ENCODE measurements around the gene GID4. TPM values are rescaled to one million over a fixed set of nuclear protein-coding genes. Genes with fewer than 3 reads are reported as not detected.

Gene GID4
- total RNA-seq, 1 donor from 2014 or later = 7.3 TPM

DNA sequence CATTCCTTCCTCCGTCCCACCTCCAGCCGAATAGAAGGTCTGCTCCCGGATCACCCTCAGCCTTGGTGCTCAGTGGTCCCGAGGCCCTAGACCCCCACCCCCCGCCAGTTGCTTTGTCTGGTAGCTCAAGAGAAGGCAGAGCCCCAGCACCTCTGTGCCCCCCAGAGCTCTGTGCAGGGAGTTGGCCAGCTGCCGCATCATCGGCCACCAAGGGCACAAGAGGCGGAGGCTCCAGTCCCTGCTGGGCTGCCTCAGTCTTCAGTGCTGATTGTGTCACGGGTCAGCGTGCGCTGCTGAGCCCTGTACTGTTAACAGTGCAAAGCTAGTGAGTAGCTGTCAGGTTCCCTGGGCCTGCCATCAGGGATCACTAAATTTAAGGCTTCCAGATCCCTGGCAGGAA is 26.3 kb downstream of the GID4 start:
- H3K27me3 Mint-ChIP-seq = no peaks in the 10 kb centered on the region
- no peak overlapping the region for H3K4me3 Mint-ChIP-seq
- intact Hi-C loops (cut with micrococcal nuclease) = no loop called here
- H3K9me3 Mint-ChIP-seq = no peaks in the 10 kb centered on the region
- peaks cover 49% of the 10 kb centered on the region for H3K36me3 Mint-ChIP-seq (ENCODE audit: low read depth)
- ATAC-seq (ENCODE audit: low read depth) (no peak), DNase-seq (no peak)
- POLR2A ChIA-PET = no interaction called here
- no peak overlapping the region for H3K27ac Mint-ChIP-seq
- TF ChIP-seq, protein P1, sequence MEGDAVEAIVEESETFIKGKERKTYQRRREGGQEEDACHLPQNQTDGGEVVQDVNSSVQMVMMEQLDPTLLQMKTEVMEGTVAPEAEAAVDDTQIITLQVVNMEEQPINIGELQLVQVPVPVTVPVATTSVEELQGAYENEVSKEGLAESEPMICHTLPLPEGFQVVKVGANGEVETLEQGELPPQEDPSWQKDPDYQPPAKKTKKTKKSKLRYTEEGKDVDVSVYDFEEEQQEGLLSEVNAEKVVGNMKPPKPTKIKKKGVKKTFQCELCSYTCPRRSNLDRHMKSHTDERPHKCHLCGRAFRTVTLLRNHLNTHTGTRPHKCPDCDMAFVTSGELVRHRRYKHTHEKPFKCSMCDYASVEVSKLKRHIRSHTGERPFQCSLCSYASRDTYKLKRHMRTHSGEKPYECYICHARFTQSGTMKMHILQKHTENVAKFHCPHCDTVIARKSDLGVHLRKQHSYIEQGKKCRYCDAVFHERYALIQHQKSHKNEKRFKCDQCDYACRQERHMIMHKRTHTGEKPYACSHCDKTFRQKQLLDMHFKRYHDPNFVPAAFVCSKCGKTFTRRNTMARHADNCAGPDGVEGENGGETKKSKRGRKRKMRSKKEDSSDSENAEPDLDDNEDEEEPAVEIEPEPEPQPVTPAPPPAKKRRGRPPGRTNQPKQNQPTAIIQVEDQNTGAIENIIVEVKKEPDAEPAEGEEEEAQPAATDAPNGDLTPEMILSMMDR (IDR thresholded peaks at IDR 0.05) = no peak
- H3K4me1 Mint-ChIP-seq = no peaks in the 10 kb centered on the region
- CTCF ChIA-PET = no interaction called here

DNA sequence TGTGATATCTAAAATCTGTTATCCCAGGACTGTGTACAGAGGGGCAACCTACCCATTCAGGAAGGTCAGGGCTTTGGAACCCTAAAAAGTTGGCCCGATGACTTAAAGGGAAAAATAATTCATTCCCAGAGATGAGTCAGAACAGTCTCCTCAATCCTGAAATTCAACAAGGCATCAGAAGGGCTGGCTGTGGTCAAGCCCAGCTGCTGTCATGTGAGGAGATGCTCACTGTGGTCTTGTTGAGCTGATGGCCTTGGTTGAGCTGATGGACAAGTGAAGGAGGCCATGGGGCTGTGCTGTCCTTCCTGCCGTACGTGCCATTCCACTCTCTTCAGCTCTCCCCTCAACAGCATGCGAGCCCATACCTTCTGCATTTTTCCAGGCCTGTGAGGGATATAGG is 27.7 kb downstream of the GID4 start:
- intact Hi-C loops (cut with micrococcal nuclease) = no loop called here
- ChIA-PET CTCF (interaction anchor here (1.0 kb wide), 1 partner anchor 9 kb away, joined by 3 read pairs; no protein-coding TSS in a partner anchor), POLR2A (no interaction called here)
- DNase-seq = no peak
- Mint-ChIP-seq H3K36me3 (ENCODE audit: low read depth) (peaks cover 41% of the 10 kb centered on the region), H3K4me1 (no peaks in the 10 kb centered on the region), H3K9me3 (no peaks in the 10 kb centered on the region), H3K27me3 (no peaks in the 10 kb centered on the region), H3K27ac (no peak overlapping the region), H3K4me3 (no peak overlapping the region)
- no peak for ATAC-seq (ENCODE audit: low read depth)
- TF ChIP-seq, protein P1 (IDR thresholded peaks at IDR 0.05) = no peak

DNA sequence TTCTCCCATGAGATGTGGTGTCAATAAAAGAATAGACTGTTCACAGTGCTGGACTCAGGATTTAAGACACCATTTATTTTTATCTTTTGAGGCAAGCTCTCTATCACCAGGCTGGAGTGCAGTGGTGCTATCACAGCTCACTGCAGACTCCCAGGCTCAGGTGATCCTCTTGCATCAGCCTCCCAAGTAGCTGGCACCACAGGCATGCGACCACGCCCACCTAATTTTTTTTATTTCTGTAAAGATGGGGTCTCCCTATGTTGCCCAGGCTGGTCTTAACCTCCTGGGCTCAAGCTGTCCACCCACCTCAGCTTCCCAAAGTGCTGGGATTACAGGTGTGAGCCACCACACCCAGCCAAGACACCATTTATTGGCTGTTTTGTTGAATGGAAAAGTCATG is 29.9 kb downstream of the GID4 start:
- no peaks in the 10 kb centered on the region for H3K9me3 Mint-ChIP-seq
- TF ChIP-seq, protein P1 (IDR thresholded peaks at IDR 0.05) = no peak
- no peak for ATAC-seq (ENCODE audit: low read depth)
- CTCF ChIA-PET = no interaction called here
- intact Hi-C loops (cut with micrococcal nuclease) = no loop called here
- H3K27ac Mint-ChIP-seq = no peak overlapping the region
- POLR2A ChIA-PET = no interaction called here
- DNase-seq = no peak
- no peaks in the 10 kb centered on the region for H3K4me1 Mint-ChIP-seq
- peaks cover 2% of the 10 kb centered on the region for H3K27me3 Mint-ChIP-seq
- H3K36me3 Mint-ChIP-seq (ENCODE audit: low read depth) = peaks cover 24% of the 10 kb centered on the region
- H3K4me3 Mint-ChIP-seq = no peak overlapping the region

DNA sequence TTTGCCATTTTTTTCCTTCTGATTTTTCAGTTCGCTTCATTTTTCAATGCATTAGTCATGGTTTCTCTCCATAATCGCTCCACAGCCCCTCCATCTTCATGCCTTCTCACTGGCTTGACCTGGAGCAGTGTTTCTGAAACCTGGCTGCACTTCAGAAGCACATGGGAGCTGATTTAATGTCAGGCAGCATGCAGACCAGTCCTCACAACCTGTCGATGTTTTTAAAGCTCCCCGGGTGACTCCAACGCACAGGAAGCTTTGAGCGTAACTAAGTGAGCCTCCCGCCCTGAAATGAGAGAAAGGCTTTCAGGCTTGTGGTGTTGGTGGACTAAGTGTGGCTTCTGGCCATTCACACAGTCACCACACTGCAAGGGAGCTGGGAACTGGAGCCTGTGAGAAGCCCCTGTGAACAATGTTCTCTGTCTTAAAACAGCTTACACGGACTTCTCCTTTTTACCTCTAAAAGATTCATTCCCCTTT is 31.7 kb downstream of the GID4 start:
- intact Hi-C loops (cut with micrococcal nuclease) = no loop called here
- H3K27ac Mint-ChIP-seq = no peak overlapping the region

DNA sequence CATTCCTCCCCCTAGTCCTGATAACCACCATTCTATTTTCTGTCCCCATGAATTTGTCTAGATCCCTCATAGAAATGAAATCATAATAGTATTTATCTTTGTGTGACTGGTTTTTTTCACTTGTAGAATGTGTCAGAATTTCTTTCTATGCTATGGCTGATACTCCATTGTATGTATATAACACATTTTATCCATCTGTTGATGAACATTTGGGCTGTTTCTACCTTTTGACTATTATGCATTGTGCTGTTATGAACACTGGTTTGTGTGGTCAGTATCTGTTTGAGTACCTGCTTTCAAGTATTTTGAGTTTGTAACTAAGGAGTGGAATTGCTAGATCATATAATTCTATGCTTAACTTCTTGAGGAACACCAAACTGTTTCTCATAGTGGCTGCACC is 32.5 kb downstream of the GID4 start:
- CTCF ChIA-PET = no interaction called here
- TF ChIP-seq, protein P1 (IDR thresholded peaks at IDR 0.05) = no peak
- no peak for ATAC-seq (ENCODE audit: low read depth)

More for the DNA sequence above, 31.7 kb downstream of the GID4 start:
- ChIA-PET POLR2A (no interaction called here), CTCF (no interaction called here)
- ATAC-seq (ENCODE audit: low read depth) = no peak
- TF ChIP-seq, protein P1 (IDR thresholded peaks at IDR 0.05) = no peak
- H3K4me1 Mint-ChIP-seq = no peaks in the 10 kb centered on the region
- H3K4me3 Mint-ChIP-seq = no peak overlapping the region
- H3K27me3 Mint-ChIP-seq = peaks cover 8% of the 10 kb centered on the region
- DNase-seq = no peak
- H3K9me3 Mint-ChIP-seq = no peaks in the 10 kb centered on the region
- peaks cover 9% of the 10 kb centered on the region for H3K36me3 Mint-ChIP-seq (ENCODE audit: low read depth)

More for the DNA sequence above, 32.5 kb downstream of the GID4 start:
- POLR2A ChIA-PET = no interaction called here
- DNase-seq = no peak
- no peak overlapping the region for H3K4me3 Mint-ChIP-seq
- intact Hi-C loops (cut with micrococcal nuclease) = no loop called here
- no peak overlapping the region for H3K27ac Mint-ChIP-seq
- H3K36me3 Mint-ChIP-seq (ENCODE audit: low read depth) = peaks cover 3% of the 10 kb centered on the region
- no peaks in the 10 kb centered on the region for H3K4me1 Mint-ChIP-seq
- no peaks in the 10 kb centered on the region for H3K9me3 Mint-ChIP-seq
- H3K27me3 Mint-ChIP-seq = peaks cover 8% of the 10 kb centered on the region

Measured in activated B cell treated with CpG ODN at 0.5 μM for 24 hours (primary cell).